BE2C (cell line): ENCODE data around the gene FGD4.

ENCODE experiments used
- DNase-seq: peaks from one replicate; pipeline ENCODE4 v3.0.0-alpha.2; 2020
- H3K27me3 ChIP-seq: fragments of 250-450 bp; sonication (Bioruptor Pico); 2 replicates; pipeline ENCODE4 v1.5.1; 2020; ENCODE audit warnings: mild to moderate bottlenecking
- H3K36me3 ChIP-seq: fragments of 250-450 bp; sonication (Bioruptor Pico); 2 replicates; pipeline ENCODE4 v1.5.1; 2020; ENCODE audit warnings: mild to moderate bottlenecking
- H3K4me1 ChIP-seq: fragments of 250-450 bp; sonication (Bioruptor Pico); 2 replicates; pipeline ENCODE4 v1.5.1; 2020
- H3K4me3 ChIP-seq: 2 replicates; pipeline ENCODE4 v1.5.1; 2011; ENCODE audit warnings: low read depth, low read length
- H3K9me3 ChIP-seq: fragments of 250-450 bp; sonication (Bioruptor Pico); 2 replicates; pipeline ENCODE4 v1.5.1; 2020
- TF ChIP-seq, protein P1 (sequence below): IDR thresholded peaks from 2 replicates; pipeline ENCODE4 v1.5.1; 2012; ENCODE audit warnings: mild to moderate bottlenecking, low read depth, low read length

Gene FGD4

DNA sequence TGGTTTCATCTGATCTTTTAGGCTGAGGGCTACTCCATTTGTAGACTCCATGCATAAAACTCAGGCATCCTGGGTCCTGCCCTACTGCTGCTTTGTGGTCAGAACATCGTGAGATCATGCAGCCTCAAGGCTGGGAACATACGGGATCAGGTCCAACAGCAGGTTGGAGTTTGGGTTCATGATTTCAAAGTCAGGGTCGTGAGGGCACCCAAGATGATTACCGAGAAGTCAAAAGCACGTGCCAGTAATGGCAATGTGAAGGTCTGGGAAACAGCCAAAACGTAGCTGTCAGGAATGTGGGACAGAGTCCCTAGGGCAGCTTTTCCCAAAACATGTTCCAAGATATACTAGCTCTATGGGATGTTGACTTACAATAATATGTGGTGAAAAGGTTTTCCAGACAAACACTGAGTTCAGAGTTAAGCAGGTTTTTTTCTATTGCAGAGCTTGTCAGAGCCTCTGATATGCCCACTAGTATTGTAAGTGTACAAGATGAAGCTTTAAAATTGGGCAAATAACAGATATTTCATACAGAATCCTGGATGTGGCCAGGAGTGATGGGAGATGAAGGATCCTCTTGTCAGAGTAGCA is 149.4 kb downstream of the FGD4 start:
- H3K4me3 ChIP-seq, result no peak overlapping the region
- no peaks in the 10 kb centered on the region for H3K4me1 ChIP-seq
- H3K27me3 ChIP-seq, result no peaks in the 10 kb centered on the region
- no peak for DNase-seq
- TF ChIP-seq, protein P1, sequence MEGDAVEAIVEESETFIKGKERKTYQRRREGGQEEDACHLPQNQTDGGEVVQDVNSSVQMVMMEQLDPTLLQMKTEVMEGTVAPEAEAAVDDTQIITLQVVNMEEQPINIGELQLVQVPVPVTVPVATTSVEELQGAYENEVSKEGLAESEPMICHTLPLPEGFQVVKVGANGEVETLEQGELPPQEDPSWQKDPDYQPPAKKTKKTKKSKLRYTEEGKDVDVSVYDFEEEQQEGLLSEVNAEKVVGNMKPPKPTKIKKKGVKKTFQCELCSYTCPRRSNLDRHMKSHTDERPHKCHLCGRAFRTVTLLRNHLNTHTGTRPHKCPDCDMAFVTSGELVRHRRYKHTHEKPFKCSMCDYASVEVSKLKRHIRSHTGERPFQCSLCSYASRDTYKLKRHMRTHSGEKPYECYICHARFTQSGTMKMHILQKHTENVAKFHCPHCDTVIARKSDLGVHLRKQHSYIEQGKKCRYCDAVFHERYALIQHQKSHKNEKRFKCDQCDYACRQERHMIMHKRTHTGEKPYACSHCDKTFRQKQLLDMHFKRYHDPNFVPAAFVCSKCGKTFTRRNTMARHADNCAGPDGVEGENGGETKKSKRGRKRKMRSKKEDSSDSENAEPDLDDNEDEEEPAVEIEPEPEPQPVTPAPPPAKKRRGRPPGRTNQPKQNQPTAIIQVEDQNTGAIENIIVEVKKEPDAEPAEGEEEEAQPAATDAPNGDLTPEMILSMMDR, result no peak
- no peaks in the 10 kb centered on the region for H3K36me3 ChIP-seq
- H3K9me3 ChIP-seq, result no peaks in the 10 kb centered on the region

DNA sequence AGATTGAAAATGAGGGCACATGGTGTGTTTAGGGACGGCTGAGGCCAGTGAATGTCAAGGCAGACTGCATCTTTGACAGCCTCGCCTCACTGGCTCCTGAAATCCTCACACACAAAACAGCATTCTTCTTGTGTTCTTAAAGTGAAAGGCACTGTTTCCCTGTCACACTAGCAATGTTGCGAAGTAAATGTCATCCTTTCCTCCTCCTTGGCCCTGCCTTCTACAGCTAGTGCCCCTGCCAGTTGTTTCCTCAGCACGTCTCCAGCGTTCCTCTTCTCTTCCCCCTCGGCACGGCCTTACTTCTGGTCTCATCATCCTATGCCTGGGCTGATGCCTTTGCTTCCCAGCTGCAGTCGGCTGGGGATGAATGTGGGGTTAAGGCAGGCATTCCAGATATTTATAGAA is 150.3 kb downstream of the FGD4 start:
- H3K9me3 ChIP-seq, result no peaks in the 10 kb centered on the region
- TF ChIP-seq, protein P1, result no peak
- H3K4me3 ChIP-seq, result no peak overlapping the region
- no peak for DNase-seq
- H3K27me3 ChIP-seq, result no peaks in the 10 kb centered on the region
- no peaks in the 10 kb centered on the region for H3K36me3 ChIP-seq
- no peaks in the 10 kb centered on the region for H3K4me1 ChIP-seq

DNA sequence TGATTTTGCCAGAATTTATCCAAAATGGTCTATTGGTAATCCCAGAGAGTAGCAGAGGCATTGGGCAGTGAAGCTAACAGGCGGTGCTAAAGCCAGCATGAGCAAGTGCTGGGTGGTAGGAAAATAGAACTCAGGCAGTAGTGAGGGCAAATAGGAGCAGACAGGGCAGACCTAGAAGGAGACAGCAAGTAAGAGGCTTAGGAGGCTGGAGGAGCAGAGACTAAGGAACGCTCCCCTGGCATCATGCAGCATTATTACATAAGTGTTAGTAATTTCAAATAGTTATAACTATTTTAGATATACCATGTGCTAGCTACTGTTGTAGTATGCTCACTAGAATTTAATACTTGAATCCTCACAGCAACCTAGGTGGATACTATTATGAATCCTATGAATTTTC is 151.7 kb downstream of the FGD4 start:
- DNase-seq, result no peak
- H3K4me1 ChIP-seq, result no peaks in the 10 kb centered on the region
- TF ChIP-seq, protein P1, result no peak
- no peaks in the 10 kb centered on the region for H3K27me3 ChIP-seq
- H3K36me3 ChIP-seq, result no peaks in the 10 kb centered on the region
- no peak overlapping the region for H3K4me3 ChIP-seq
- H3K9me3 ChIP-seq, result no peaks in the 10 kb centered on the region

DNA sequence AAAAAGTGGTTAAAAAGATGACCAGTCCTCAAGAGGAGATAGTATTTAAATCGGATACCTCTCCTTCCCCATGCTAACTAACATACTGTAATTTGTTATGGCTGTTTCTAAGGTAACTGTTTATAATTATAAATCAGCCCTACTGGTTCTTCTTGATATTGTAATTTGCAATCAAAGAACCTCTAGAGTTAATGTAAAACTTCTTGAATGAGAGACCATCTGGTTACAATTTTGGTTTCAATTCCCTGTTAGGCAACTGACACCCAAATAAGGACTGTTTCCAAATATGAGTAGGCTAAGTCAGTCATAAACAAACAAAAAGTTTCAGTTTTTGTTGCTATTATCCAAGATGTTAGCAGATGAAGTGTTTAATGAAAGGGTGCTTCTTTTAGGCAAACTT is 159.5 kb downstream of the FGD4 start:
- H3K27me3 ChIP-seq, result no peaks in the 10 kb centered on the region
- H3K36me3 ChIP-seq, result no peaks in the 10 kb centered on the region
- TF ChIP-seq, protein P1, result no peak
- no peaks in the 10 kb centered on the region for H3K4me1 ChIP-seq
- H3K9me3 ChIP-seq, result no peaks in the 10 kb centered on the region
- DNase-seq, result no peak
- H3K4me3 ChIP-seq, result no peak overlapping the region

DNA sequence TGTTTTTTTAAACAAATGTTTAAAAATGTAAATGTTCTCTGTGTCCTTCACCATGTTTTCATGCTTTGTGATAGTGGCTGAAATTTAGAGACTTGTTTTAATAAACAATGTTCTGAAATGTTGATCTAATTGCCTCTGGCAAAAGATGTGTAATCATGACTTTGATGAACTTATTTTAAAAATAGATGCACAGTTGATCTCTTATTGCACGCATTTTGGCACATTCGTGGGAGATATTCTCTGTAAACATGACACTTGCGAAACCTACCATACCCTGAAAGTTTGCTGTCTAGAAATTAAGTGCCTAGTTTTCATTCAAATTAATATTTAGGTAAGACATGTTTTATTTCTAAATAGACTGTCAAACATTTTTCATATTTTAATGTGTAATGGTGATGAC is 160.1 kb downstream of the FGD4 start:
- TF ChIP-seq, protein P1, result no peak
- no peaks in the 10 kb centered on the region; the same call in 1 of the 2 replicates for H3K36me3 ChIP-seq
- no peak for DNase-seq
- H3K4me1 ChIP-seq, result no peaks in the 10 kb centered on the region
- no peak overlapping the region for H3K4me3 ChIP-seq
- H3K27me3 ChIP-seq, result no peaks in the 10 kb centered on the region
- no peaks in the 10 kb centered on the region for H3K9me3 ChIP-seq

DNA sequence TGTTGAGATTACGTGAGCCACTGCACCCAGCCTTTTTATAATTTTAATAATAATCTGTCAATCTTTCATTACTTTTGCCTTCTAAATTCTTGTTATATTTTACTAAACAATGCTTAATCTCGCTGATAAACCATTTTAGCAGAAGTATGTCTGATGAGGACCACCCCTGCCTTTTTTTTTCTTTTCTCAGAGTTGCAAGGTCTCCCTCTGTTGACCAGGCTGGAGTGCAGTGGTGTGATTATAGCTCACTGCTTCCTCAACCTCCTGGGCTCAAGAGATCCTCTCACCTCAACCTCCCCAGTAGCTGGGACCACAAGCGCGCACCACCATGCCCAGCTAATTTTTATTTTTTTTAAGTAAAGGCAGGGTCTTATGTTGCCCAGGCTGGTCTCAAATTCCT is 161.2 kb downstream of the FGD4 start:
- H3K36me3 ChIP-seq, result no peaks in the 10 kb centered on the region; the same call in 1 of the 2 replicates
- TF ChIP-seq, protein P1, result no peak; the same call in 1 of the 2 replicates
- no peaks in the 10 kb centered on the region for H3K9me3 ChIP-seq
- no peak for DNase-seq
- H3K4me1 ChIP-seq, result no peaks in the 10 kb centered on the region
- no peak overlapping the region for H3K4me3 ChIP-seq
- no peaks in the 10 kb centered on the region for H3K27me3 ChIP-seq
